Measurements from ENCODE around the gene GREB1L.
"Not testable (repeated sequence)": the region's sequence is repeated elsewhere in the genome, so short reads cannot be mapped to it uniquely, and the experiment has no call there.

Gene GREB1L

DNA sequence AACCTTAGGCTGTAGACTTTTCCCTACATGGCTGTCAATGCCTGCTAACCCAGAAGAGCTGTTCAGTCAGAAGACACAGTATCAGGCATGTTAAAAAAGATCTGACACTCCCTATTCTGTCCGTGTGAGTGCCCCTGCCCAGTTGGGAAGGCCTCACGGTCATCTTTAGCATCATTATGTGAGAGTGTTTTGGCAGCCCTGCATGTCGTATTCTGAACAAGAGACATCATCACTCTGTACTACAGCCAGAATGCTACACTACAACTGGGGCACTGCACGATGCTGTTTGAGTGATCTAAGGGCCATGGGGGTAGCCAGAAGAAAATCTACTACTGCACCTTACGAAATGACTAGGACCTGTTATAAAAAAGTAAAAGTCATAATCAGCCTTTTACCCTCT is 67.2 kb downstream of the GREB1L start:
- DNase-seq, result no peak

DNA sequence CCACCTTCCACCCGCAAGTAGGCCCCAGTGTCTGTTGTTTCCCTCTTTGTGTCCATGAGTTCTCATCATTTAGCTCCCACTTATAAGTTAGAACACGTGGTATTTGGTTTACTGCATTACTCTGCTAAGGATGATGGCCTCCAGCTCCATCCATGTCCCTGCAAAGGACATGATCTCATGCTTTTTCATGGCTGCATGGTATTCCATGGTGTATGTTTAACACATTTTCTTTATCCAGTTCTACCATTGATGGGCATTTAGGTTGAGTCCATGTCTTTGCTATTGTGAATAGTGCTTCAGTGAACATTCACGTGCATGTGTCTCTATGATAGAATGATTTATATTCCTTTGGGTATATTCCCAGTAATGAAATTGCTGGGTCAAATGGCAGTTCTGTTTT is 69.9 kb downstream of the GREB1L start:
- not testable (repeated sequence) for DNase-seq

DNA sequence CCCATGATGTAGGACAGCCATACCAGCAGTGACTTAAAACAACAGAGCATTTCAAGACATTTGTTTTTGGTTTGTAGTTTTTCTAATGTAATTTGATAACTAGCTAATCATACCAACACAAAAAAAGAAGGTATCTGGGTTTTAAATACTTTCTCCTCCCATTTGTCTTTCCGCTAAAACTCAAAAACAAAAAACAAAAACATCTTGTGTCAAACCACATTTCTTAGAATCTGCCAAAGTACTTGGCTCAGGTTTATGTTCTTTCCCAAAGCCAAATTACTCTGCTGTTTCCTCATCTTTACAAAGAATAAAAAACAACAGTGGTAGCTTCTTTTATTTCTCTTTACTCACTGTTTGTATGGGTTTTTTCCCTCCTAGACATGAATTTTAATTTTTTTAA is 71.5 kb downstream of the GREB1L start:
- no peak for DNase-seq

DNA sequence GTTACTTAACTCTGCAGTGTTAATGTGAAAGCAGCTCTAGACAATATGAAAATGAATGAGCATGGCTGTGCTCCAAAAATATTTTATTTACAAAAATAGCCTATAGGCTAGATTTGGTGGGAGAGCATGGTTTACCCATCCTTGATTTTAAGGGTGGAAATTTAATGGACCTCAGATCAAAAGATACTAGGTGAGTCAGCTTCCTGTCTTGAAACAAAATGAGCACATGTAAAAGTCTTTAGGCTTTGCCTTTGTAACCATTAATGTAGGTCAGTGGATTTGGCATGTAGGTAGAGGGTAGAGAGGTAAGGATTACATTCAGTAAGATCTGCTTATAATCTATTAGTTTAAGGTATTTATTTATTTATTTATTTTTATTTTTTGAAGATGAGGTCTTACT is 72.7 kb downstream of the GREB1L start:
- DNase-seq, result no peak

DNA sequence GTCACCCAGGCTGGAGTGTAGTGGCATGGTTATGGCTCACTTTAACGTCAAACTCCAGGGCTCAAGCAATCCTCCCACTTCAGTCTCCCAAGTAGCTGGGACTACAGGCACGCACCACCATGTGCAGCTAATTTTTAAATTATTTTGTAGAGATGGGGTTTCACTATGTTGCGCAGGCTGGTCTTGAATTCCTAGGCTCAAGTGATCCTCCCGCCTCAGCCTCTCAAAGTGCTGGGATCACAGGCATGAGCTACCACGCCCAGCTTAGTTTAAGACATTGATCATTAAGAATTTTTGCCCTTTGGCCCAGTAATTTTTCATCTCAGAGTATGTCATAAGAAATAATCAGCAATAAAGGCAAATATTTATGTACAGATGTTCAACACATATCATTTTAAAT is 73.1 kb downstream of the GREB1L start:
- not testable (repeated sequence) for DNase-seq

DNA sequence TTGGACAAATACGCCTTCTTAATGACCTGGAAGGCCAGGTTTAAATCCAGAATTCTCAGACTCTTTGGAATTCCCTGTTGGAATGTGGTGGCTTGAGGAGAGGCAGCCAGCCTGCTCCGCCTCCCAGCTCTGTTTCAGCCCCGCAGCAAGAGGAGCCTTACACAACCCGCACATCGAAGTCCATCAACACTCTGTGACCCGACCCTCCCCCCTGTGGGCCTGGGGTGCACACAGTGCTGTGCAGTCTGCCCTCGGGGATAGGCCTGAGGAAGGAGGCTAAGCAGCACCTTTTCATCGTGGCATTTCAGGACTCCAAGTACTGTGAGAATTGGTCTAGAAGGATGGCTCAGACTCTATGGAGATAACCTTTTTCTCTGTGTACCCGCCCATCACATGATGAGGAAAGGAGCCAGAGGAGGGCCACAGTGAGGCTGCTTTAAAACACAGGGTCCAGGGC is 73.7 kb downstream of the GREB1L start:
- DNase-seq, result no peak

DNA sequence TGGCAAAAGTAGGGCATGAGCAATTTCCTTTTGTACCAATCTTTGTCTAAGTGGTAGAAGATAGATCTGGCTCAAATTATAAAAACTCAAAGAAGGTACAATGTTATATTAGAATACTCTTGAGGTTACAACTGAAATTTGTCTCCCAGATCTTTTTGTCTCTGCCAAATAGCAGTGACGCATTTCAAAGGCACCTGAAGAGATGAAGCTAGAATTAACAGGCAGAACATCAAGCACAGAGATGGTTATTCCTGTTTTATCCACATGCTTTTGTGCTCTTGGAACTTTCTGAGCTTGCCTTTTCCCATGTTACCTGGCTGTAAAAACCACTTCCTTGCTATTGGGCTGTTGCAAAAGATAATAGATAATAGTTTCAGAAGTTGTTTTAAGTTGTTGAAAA is 74.3 kb downstream of the GREB1L start:
- DNase-seq, result no peak

DNA sequence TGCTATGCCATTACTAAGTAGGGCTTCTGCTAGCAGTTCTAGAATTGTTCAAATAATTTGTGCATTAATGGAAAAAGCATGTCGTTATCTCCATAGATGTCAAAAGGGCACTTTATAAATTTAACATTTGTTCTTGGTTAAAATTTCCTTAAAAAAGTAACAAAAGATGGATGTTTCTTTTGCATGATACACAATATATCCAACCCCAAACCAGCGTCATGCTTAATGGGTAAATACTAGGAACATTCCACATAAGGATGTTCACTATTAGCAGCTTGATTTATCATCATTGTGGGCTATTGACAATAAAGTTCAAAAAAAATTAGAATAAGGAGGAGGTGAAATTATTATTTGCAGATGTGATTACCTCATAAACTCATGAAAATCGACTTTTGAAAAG is 79.7 kb downstream of the GREB1L start:
- no peak for DNase-seq

DNA sequence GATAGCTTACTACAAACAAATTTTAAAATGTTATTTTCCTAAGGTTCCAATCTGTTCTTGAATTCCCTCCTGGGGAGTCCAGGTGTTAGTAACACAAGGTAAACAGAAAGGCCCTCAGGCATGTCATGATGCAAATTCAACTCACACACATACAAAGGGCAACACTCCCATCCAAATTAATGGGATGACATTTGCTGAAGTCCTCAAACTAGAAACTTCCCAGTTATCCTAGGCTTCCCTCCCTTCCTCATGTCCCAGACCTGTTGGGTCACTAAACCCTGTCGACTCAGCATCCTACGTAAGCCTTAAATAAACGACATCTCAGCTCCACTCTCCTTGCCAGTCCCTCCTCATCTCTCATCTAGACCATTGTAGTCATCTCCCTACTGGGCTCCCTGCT is 85.1 kb downstream of the GREB1L start:
- DNase-seq, result no peak

DNA sequence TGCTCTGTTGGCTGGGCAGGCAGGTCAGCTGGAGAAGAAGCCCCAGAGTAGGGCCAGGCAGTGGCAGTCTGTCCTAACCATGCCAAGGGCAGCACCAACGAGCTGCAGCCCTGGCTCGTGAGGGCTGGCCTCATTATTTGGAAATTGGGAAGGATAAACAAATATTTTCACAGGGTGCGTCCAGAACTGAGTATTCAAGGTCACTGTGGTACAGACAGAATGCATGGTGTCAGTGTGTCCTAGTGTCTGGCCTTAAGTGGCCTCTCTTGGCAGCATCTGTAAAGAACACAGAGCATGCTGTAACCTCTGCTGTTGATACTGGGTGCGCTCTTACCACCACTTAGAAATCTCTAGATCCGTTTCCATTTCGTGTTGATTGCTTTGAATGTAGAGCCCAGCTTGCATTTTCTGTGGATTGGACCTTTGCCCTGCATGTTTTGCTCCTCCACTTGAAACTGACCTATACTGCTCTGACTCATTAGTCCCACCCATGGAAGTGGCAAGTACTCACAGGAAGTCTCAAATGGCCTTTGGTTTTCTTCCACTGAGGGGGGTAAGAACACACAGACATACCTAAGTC is 88.2 kb downstream of the GREB1L start:
- DNase-seq, result no peak

DNA sequence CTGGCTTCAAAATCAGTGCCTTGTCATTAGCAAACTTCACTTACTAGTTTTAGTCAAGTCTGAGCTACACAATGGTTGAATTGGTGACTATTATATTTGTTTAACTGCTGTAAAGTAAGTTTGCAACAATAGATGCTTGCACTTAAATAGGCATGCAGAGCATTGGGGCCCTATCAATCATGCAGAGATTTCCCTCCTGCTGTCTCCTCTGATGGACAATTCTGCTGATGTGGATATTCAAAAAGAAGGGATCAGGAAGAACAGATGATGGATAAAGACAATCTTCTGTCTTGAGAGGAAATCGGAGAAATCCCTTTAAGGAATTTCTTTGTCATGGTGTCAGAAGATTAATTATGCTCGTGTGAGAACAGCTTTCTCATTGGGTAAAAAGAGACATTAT is 89.0 kb downstream of the GREB1L start:
- no peak for DNase-seq

DNA sequence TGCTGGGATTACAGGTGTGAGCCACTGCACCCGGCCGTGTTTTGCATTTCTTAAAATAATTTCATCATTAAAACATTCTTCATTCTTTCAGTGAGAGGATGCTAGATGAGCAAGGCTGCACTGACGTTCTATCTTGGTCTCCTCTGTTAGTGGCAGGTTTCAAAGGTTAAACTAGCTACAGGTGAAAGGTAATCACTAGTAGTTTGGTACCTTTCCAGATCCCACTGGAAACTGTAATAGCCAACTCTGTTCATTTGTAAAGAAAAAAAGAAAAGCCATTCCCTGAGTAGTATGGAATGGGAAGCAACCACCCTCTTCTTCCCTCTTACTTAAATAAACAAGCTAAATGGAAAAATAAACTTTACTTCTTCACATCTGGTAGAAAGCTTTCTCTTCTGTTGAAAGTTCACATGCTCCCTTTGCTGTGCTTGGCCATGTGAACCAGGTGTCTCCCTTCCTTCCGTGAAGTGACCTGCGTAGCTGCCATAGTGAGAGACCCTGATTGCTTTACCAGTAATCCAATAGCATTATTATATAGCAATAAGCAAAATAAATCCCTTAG is 94.0 kb downstream of the GREB1L start:
- DNase-seq, result no peak

DNA sequence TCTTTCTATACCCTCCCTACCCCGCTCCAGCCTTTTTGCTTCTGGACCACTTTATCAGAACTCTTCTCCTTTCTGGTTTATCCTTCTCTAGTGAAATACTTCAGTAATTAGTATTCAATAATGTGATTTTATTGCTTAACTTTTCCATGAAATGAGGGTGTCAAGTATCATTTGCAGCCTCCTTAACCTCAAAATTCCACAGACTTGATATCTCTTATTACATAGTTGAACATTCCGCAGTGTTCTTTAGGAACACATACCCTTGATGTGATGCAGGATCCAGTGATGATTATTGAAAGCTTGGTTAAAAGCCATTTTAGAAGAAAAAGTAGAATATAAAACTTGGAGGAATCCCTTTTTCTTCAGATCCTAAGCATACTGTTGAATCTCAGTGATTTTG is 94.8 kb downstream of the GREB1L start:
- no peak for DNase-seq

DNA sequence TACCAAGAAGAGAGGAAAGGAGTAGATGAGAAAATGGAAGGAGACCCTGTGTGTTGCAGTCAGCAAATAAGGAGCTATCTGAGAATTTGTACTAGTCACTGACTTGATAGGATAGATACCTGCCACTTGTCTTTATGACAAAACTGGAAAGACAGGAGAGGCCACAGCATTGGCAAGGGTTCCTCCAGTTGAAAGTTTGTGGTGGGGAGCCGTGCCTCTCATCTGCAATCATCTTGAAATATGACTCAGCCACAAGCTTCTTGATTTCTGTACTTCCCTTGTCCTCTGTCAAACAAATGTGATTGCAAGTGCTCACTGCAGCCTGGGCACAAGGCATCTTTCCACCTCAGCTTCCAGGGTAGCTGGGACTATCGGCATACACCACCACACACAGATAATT is 99.1 kb downstream of the GREB1L start:
- DNase-seq, result no peak

DNA sequence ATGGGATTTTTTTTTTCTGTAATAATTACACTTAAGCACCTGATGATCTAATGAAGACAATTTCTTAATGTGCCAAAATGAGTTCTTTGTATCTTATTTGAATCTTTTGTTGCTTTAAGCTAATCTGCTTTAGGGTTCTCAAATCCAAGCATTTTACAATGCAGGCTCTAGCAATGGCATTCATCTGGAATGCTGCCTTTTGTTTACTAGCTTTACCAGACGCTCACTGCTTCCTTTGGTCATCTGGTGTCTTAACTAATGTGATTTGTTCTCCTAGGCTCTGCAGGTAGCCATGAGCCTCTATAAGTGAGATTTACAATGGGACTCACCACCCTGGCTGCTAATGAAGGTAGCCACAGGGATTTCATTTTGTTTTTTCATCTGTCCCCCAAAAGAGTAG is 100.3 kb downstream of the GREB1L start:
- DNase-seq, result no peak

DNA sequence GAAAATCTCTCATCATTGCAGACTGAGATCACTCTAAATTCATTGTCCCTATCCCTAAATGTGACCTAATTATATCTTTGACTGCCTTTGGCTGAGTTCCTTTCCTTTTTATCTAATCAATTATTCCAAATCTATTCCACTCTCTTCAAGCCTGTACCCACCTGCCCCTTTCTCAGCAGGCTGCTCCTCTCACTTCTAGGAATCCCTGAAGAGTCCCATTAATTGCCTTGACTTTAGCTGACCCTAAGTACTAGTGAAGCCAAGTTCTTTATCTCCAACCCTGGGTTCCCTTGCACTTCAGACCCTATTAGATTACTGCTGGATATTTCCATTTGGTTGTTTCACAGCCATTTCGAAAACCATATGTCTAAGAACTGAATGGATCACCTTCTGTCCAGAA is 102.8 kb downstream of the GREB1L start:
- no peak for DNase-seq

DNA sequence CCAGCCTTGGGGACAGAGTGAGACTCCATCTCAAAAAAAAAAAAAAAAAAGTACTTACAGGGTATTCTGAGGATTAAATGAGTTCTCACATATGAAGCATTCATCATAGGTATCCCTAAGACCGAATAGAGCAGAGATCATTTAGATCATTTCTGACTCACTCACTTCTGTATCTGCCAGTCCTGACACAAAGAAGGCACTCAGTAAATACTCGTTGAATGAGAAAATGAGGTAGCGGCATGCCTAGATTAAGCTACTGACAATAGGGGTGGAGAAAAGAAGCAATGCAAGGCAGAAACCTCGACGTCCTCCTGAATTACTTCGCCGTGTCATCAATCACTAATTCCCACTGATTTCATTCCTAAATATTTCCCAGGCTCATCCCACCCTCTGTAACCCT is 103.8 kb downstream of the GREB1L start:
- no peak for DNase-seq

DNA sequence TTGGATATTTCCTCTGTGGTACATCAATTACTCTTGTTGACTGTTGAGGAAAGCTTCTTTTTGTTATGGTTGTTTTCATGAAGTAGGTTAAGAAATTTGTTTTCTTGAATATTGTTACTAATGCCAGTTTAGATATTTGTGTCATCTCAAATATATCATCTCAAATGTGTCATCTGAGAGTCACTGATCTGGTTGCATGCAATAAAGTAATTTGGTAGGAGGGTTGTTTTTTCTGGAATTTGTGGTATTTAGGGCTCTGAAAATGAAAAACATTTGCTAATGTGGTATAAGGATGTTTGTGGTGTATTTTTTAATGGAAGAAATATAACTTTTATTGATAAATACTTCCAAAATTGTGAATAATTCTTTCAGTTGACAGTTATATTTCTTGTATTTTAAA is 117.7 kb downstream of the GREB1L start:
- DNase-seq, result no peak

DNA sequence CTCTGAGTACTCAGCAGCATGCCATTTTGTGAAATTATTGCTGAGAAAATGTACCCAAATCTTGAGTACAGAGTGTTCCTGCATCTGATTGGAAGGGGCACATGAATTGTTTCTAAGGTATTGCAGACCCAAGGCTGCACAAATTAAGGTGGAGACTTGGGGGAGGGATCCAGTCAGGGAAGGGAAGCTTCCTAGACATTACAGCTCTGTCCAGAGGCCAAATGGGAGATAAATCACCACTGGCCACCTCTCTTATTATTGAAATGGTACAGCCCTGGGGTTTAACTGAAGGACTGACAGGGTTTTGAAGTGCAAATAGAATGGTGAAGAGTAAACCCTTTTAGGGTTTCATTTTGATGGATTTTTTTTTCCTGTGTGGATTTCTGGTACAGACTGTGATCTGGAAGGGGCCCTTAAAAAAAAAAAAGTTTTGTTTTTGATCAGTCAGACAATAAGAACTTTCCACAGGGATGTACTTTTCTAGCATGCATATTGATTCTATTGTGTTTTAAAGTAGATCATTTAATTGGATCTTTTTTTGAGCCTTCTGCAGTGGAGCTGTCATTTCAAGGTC is 119.4 kb downstream of the GREB1L start:
- DNase-seq, result no peak

DNA sequence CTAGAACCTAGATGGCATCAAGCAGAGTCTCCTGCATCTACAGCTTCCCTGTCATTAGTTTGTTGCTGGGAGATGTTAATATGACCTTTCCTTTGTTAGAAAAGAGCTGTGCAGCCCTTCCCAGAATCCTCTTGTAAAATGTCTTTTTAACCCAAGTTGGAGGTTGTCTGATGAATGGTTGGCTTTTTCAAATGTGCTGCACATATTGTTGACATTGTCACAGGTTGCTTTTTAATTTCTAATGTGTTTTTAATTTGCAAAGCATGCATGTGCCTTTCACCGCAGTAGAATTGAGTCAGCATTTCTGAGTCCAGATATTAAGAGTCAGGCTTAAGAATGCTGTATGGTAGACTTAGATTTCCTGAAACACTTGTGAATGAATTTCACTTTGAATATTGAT is 120.8 kb downstream of the GREB1L start:
- no peak for DNase-seq

DNA sequence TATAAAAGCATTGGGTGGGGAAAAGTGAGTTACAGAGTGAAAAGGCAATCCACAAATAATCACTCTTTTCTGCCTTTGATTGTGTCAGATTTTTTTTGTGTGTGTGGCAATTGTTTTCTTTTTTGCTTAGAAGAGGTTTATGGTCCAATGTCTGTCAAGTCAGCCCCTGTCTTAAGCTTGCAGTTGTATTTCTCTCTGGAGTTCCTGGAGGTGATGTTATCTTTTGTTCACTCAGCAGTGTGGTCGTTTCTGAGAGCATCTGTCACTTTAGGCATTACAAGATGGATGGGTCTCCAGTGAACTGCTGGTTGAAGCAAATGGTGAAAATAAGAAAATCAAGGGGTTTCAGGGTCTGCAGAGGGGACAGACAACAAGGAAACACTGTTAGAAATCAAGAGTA is 121.3 kb downstream of the GREB1L start:
- no peak for DNase-seq

DNA sequence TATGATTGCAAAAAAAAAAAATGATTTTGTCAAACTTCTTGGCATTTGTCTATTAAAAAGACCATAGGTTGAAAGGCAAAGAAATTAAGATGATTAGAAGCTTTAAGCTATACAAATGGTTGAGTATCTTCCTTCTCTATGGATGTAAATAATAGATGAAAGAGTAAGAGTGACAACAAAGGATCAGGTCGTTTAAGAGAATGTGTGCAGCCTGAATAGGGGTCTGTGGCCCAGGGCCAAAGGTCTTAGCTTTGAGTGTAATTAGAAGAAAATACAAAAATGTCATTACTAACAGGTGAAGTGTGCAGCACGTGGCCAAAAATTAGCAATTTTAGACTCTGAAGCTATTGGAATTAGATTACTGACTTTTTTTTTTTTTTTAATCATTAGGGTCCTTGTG is 122.4 kb downstream of the GREB1L start:
- DNase-seq, result no peak

DNA sequence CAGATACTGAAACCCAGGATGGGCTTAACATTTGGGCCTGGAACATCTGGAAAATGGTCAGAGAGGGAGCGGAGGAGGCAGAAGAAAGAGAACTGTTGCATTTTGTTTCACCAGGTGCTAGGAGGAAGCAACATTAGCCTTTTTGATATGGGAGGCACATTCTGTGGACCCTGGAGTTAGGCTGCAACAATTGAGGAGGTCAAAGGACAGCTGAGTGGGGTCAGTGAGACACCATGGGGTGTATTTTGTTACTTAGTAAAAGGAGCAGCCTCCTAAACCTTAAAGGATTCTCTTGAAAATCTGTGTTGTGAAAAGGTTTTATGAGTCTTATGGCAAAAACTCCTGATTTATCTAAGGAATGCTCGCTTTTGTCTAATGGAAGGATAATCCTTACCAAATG is 124.9 kb downstream of the GREB1L start:
- DNase-seq, result no peak

DNA sequence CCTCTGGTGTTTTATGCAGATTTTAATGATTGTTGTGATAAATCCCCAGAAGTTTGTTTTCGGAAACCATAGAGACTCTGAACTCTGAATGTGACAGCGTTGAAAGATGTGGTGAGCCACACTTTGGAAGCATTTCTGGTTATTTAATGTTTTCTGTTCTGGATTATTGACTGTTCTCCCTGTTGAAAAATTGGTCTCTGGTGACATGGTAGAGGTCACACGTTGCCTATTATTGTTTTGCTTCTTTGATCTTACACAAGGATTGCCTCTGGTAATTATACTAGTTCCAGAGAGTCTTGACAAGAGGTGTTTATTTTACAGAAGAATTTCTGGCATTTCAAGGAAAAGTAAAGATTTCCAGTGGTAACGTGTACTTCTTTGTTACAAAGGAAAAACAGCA is 127.1 kb downstream of the GREB1L start:
- no peak for DNase-seq

DNA sequence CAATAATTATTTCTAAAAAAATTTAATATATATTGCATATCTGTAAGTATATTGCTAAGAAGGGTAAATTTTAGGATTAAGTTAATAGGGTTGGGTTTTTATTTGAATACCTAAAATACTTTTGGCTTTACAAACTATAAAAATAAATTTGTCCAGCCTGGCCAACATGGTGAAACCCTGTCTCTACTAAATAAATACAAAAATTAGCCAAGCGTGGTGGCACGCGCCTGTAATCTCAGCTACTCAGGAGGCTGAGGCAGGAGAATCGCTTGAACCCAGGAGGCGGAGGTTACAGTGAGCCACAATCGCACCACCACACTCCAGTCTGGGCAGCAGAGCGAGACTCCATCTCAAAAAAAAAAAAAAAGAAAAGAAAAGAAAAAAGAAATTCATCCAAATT is 127.6 kb downstream of the GREB1L start:
- DNase-seq, result not testable (repeated sequence)

All from stimulated activated CD4-positive, alpha-beta T cell treated with anti-CD3 and anti-CD28 coated beads, Interleukin-4, amount 100 ng/mL, for 24 hours (primary cell).